Esophagus muscularis mucosa (tissue), 2 donors: Measurements from ENCODE around the gene UGT1A5.

Experiments
- EP300 ChIP-seq: sonication (generic); formaldehyde crosslinking; IDR thresholded peaks from one replicate; pipeline ENCODE4 v1.6.1; 2017; ENCODE audit warnings: antibody characterized with exemption
- POLR2A ChIP-seq: fragments of 450-650 bp; IDR thresholded peaks from one replicate; pipeline ENCODE4 v1.6.1; 2017; ENCODE audit warnings: antibody characterized with exemption, moderate library complexity, mild to moderate bottlenecking, low read depth

DNA sequence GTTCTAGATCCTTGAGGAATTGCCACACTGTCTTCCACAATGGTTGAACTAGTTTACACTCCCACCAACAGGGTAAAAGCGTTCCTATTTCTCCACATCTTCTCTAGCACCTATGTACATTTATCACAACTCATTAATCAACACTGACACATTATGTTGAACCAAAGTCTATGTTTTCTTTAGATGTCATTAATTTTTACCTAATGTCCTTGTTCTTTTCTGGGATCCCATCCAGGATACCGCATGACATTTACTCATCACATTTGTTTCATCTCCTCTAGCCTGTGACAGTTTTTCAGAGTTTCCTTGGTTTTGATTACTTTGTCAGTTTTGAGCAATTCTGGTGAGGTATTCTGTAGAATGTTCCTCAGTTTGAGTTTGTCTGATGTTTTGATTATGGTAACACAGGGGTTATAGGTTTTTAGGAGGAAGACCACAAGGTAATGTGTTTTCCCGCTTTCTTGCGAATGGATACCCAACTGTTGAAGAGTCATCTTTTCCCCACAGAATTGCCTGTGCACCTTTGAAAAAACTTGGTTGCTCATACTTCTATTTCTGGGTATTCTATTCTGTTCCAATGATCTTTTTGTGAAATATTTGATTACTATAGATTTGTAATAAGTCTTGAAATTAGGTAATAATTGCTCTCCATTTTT lies 44.0 kb upstream of the UGT1A5 start:
- no peak for TF ChIP-seq EP300
- no peak for TF ChIP-seq POLR2A
